ENCODE measurements around the gene KRTAP1-3. TPM values are rescaled to one million over a fixed set of nuclear protein-coding genes. Genes with fewer than 3 reads are reported as not detected.
"Not testable (repeated sequence)": the region's sequence is repeated elsewhere in the genome, so short reads cannot be mapped to it uniquely, and the experiment has no call there.

KRTAP1-3 gene
- total RNA-seq, 1 donor from 2014 or later: not detected

DNA sequence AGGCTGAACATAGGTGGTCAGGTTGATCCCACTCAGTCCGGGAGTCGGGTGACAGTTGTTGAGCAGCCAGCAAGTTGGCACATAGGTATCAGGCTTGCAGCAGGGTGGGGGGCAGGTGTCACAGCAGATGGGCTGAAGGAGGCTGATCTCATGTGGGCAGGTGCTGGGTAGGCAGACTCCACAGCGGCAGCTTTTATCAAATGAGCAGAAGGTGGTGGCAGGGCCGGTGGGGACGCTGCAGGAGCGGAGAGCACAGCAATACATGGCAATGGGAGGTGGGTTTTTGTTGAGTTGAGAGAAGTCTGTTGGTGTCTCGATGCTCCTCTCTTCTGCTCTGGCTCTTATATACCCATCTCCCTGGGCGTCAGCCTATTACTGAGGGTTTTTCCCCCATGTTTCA, 25.9 kb downstream of the KRTAP1-3 start, which contains the start of gene KRTAP3-1:
TSS of gene KRTAP3-1 (minus strand) at position 318 of the 400 bp plus-strand sequence. CDS start at position 264, 54 bp downstream.
- peaks cover 2% of the 10 kb centered on the region for H3K27me3 Mint-ChIP-seq (ENCODE audit: low read depth)
- TF ChIP-seq, protein P1, sequence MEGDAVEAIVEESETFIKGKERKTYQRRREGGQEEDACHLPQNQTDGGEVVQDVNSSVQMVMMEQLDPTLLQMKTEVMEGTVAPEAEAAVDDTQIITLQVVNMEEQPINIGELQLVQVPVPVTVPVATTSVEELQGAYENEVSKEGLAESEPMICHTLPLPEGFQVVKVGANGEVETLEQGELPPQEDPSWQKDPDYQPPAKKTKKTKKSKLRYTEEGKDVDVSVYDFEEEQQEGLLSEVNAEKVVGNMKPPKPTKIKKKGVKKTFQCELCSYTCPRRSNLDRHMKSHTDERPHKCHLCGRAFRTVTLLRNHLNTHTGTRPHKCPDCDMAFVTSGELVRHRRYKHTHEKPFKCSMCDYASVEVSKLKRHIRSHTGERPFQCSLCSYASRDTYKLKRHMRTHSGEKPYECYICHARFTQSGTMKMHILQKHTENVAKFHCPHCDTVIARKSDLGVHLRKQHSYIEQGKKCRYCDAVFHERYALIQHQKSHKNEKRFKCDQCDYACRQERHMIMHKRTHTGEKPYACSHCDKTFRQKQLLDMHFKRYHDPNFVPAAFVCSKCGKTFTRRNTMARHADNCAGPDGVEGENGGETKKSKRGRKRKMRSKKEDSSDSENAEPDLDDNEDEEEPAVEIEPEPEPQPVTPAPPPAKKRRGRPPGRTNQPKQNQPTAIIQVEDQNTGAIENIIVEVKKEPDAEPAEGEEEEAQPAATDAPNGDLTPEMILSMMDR (IDR thresholded peaks at IDR 0.05): no peak
- H3K36me3 Mint-ChIP-seq (ENCODE audit: low read depth): no peaks in the 10 kb centered on the region
- H3K9me3 Mint-ChIP-seq (ENCODE audit: low read depth): no peaks in the 10 kb centered on the region
- no peak within 1 kb of the TSS for H3K27ac Mint-ChIP-seq (ENCODE audit: unreplicated experiment)
- no peak within 1 kb of the TSS for H3K4me3 Mint-ChIP-seq (ENCODE audit: unreplicated experiment)
- DNase-seq (ENCODE audit: low spot score): no peak
- H3K4me1 Mint-ChIP-seq (ENCODE audit: low read depth): peaks cover 4% of the 10 kb centered on the region

DNA sequence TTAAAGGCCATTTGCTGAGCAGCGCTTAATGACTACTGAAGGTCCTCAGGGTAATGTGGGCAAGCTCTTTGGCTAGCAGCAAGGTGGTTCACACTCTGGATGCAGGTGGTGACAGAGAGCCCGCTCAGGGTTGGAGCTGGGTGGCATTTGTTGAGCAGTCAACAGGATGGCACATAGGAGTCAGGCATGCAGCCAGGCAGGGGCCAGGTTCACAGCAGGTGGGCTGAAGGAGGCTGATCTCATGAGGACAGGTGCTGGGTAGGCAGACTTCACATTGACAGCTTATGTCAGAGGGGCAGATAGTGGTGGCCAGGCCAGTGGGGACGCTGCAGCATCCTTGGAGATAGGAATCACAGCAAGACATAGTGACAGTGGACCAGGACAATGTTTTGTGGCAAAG, 30.3 kb downstream of the KRTAP1-3 start:
- TF ChIP-seq, protein P1 (IDR thresholded peaks at IDR 0.05): no peak
- H3K4me3 Mint-ChIP-seq (ENCODE audit: unreplicated experiment): no peak overlapping the region
- no peak overlapping the region for H3K27ac Mint-ChIP-seq (ENCODE audit: unreplicated experiment)
- peaks cover 2% of the 10 kb centered on the region for H3K27me3 Mint-ChIP-seq (ENCODE audit: low read depth)
- H3K9me3 Mint-ChIP-seq (ENCODE audit: low read depth): no peaks in the 10 kb centered on the region
- DNase-seq (ENCODE audit: low spot score): no peak
- peaks cover 3% of the 10 kb centered on the region for H3K4me1 Mint-ChIP-seq (ENCODE audit: low read depth)
- no peaks in the 10 kb centered on the region for H3K36me3 Mint-ChIP-seq (ENCODE audit: low read depth)

DNA sequence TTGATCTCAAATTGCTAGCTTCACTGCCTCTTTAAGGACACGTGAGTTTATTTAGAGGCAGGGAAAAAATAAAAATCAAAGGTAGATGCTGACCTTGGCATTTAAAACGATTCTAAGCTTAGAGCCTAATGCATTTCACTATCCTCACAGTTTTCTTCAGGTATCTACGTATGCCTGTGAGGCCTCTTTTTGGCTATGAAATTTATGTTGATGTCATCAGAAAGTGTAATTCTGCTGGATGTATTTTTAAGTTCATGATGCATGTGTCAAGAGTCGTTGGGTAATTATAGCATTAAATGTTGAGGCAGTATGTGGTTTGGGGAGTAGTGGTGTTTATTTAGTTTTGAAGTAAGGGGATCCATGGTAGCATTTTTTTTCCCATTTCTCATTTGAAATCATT, 30.7 kb downstream of the KRTAP1-3 start:
- TF ChIP-seq, protein P1 (IDR thresholded peaks at IDR 0.05): no peak
- H3K4me3 Mint-ChIP-seq (ENCODE audit: unreplicated experiment): no peak overlapping the region
- no peaks in the 10 kb centered on the region for H3K9me3 Mint-ChIP-seq (ENCODE audit: low read depth)
- no peaks in the 10 kb centered on the region for H3K36me3 Mint-ChIP-seq (ENCODE audit: low read depth)
- H3K27ac Mint-ChIP-seq (ENCODE audit: unreplicated experiment): no peak overlapping the region
- H3K27me3 Mint-ChIP-seq (ENCODE audit: low read depth): peaks cover 2% of the 10 kb centered on the region
- H3K4me1 Mint-ChIP-seq (ENCODE audit: low read depth): peaks cover 3% of the 10 kb centered on the region
- no peak for DNase-seq (ENCODE audit: low spot score)

DNA sequence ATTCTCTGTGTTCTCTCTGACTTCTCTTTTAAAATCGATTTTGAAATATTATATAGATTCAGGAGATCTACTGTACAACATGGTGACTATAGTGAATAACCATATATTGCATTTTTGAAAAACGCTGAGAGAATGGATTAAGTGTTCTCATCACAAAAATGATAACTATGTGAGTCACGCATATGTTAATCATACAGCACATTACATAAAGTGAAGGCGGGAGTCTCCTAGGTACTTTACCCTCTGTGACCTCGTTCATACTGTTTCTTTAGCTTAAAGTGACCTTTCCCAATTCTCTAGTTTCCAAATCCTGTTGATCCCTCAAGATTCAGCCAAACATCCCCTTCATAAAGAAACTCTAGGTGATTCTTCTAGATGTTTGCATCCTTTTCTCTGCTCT, 31.9 kb downstream of the KRTAP1-3 start:
- Mint-ChIP-seq H3K4me1 (ENCODE audit: low read depth) (peaks cover 3% of the 10 kb centered on the region), H3K9me3 (ENCODE audit: low read depth) (no peaks in the 10 kb centered on the region), H3K27me3 (ENCODE audit: low read depth) (peaks cover 2% of the 10 kb centered on the region), H3K4me3 (ENCODE audit: unreplicated experiment) (no peak overlapping the region), H3K27ac (ENCODE audit: unreplicated experiment) (no peak overlapping the region), H3K36me3 (ENCODE audit: low read depth) (no peaks in the 10 kb centered on the region)
- DNase-seq (ENCODE audit: low spot score): no peak
- TF ChIP-seq, protein P1 (IDR thresholded peaks at IDR 0.05): no peak

DNA sequence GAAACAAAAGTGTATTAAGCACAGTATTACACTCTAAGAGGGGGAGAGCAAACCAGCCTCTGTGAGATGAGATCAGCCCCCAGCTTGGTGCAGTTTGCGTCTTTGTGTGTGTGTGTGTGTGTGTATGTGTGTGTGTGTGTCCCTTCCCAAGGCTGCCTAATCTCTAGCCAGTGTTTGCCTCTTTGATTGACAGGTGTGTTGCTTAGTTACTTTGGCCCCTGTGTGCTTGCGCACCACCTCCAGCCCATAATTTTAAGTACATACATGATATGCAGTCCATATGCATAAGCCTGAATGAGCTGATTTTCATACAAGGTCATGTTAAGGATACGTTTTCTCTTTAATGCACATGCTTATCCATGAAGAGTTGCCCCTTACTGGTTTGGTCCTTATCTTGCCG, 32.9 kb downstream of the KRTAP1-3 start:
- H3K4me1 Mint-ChIP-seq (ENCODE audit: low read depth): peaks cover 3% of the 10 kb centered on the region
- no peak for DNase-seq (ENCODE audit: low spot score)
- no peak overlapping the region for H3K4me3 Mint-ChIP-seq (ENCODE audit: unreplicated experiment)
- TF ChIP-seq, protein P1 (IDR thresholded peaks at IDR 0.05): no peak
- no peaks in the 10 kb centered on the region for H3K9me3 Mint-ChIP-seq (ENCODE audit: low read depth)
- no peak overlapping the region for H3K27ac Mint-ChIP-seq (ENCODE audit: unreplicated experiment)
- H3K27me3 Mint-ChIP-seq (ENCODE audit: low read depth): peaks cover 2% of the 10 kb centered on the region
- no peaks in the 10 kb centered on the region for H3K36me3 Mint-ChIP-seq (ENCODE audit: low read depth)

DNA sequence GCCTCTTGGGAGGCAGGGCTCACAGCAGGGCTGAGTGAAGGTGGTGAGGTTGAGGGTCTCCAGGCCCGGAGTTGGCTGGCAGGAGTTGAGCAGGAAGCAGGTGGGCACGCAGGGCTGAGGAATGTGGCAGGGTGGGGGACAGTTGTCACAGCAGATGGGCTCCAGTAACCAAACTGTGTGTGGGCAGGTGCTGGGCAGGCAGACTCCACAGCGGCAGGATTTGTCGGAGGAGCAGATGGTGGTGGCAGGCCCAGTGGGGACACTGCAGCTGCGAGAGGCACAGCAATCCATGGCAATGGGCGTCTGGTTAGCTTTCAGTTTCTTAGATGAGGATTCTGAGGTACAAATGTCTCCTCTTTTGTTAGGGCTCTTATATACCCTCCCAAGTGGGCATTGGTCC, 35.1 kb downstream of the KRTAP1-3 start, which contains the start of gene KRTAP3-2:
TSS of gene KRTAP3-2 (minus strand) at position 344 of the 400 bp plus-strand sequence. CDS start at position 291, 53 bp downstream.
- H3K4me3 Mint-ChIP-seq (ENCODE audit: unreplicated experiment); H3K9me3 Mint-ChIP-seq (ENCODE audit: low read depth); H3K27me3 Mint-ChIP-seq (ENCODE audit: low read depth); DNase-seq (ENCODE audit: low spot score); H3K36me3 Mint-ChIP-seq (ENCODE audit: low read depth); H3K27ac Mint-ChIP-seq (ENCODE audit: unreplicated experiment); H3K4me1 Mint-ChIP-seq (ENCODE audit: low read depth): not testable (repeated sequence)

Measured in chondrocyte (in vitro differentiated cells).